ENCODE data around the gene ILDR1.
"Not testable (repeated sequence)": the region's sequence is repeated elsewhere in the genome, so short reads cannot be mapped to it uniquely, and the experiment has no call there.

The ILDR1 gene

DNA sequence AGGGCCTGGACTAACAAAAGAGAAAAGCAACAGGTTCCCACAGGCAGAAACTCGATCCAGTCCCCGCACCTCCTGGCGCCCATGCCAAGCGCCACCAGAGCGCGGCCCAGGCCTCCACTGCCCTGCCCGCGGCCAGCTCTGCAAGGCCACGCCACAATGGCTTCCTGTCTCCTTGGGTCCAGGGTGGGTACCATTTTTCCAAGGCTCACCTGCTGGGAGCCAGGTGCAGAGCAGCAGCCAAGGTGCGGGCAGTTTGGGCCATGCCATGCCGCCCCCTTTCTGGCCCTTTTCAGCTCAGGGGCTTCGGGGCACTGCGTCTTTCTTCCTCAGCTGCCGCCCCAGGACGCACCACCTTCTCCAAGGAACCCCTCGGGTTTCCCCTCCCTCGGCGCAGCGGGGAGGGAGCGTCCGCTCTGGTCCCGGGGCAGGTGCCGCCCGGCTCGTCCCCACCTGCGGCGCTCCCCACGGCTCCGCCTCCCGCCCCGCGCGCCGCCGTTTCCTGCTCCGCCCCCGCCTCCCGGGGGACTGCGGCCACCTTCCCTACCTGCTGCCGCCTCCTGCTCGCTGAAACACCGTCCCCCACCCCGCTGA lies at the start of gene ILDR1:
Gene ILDR1, minus strand, starts transcription at position 437 of the 591 bp plus-strand sequence. Its CDS starts 170 bp downstream, at position 267.
- no peak for DNase-seq

DNA sequence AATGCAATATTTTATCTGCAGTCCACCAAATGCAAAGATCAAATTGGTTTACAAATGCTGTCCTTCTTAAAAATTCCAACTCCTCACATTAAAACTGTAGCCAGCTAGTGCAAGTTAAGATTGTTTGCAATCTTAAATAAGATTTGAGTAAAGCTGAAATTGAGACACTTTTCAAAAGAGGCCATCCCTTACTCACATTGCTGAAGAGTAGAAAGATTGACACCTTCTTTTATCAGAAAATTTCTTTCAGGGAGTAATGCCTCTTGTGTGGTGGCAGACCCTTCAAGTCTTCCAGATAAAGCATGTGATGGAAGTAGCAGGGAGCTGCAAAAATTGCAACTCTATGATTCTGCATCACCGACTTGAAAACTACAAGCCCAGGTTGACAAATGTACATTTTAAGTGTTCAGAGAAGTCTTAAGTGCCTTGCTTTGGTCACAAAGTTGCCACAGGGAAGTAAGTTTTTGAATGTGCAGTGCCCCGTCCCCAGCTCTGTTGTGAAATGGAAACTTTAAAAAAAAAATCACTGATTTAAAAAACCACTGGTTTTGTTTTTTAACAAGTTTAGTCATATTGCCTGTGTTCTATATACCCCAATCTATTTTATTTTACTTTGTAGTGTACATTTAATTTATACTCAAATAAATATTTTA lies 45.7 kb upstream of the ILDR1 start:
- DNase-seq = no peak

DNA sequence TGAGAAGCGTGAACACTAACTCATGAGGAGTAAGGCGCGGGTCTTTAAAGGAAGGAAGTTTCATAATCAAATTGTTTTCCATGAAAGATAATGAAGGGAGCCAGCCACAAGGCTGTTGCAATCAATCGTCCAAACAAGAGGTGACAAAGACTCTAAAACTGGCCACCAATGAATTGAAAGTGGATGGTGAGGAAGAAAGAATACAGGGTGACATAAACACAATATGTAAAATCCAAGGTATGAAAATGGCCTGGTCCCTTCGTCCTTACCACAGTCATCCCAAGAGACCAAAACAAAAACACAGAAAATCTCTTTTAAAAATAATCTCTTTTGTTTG lies 45.1 kb upstream of the ILDR1 start:
- no peak for DNase-seq

DNA sequence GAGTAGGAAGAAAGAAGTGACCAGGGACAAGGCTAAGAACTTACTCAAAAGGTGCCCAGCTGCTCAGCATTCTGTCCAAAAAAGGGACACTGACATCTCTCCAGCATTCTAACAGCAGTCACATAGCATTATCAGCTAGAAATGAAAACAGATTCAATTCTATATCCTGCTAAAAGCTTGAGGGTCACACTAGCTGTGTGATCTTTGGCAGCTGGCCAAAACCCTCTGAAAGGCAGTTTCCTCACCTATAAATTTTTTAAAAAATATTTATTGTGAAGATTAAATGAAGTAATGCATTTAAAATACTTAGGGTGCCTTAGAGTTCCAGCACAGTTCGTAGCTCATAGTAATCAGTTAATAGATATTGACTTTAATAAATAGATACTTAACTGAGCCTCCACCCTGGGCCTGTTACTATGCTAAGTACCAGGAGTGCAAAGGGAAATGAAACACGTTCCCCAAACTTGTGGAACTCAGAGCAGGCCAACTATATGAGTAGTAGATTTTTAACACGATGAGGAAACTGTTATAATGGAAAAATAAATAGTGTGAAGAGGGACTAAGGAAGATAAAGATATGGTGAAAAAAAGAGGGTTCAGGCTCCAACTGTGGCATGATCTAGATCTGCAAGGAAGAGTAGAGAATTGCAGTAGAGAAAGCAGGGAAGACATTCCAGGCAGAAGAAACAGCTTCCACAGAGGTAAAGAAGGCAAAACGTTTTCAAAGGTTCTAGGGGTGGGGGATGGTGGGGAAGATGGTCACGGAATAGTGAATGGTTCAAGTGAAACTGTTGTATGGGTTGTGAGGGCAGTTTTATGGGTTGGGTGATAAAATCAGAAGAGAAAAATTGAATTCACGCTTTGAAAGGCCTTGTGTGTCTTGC lies 44.5 kb upstream of the ILDR1 start:
- no peak for DNase-seq

DNA sequence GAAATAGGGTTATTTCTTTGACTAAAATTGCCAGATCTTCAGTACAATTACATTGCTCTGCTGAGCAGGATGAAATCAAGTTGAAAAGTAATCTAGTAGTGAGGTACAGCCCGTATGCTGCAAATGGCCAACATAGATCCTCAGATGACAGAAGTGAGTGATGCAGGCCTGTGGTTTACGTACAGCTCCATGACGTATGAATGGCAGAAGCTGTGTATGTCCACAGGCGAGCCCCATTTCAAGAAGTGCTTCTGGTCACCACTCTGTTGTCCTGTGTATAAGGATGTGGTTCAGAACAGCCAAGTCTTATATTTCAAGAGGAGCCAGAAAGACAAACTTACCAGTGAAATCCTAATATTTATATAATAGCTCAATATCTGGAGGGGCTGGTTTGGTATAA lies 42.3 kb upstream of the ILDR1 start:
- no peak for DNase-seq

DNA sequence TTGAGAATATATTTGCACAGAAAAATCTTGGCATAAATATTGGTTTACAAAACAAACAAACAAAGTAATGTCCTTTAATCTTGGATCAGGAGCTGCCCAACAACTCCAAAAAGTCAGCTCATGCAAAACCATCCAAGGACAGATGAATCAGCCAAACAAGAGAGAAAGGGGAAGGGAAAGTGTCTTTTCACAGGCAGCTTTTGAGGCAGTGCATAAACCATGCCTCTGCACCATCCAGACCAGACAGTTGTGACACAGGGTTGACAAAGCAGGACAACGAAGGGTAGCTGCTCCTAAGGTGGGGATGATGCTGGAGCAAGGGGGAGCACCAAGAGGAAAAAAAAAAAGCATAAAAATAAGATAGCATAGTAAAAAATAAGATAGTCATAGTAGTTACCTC lies 41.9 kb upstream of the ILDR1 start:
- DNase-seq = no peak

DNA sequence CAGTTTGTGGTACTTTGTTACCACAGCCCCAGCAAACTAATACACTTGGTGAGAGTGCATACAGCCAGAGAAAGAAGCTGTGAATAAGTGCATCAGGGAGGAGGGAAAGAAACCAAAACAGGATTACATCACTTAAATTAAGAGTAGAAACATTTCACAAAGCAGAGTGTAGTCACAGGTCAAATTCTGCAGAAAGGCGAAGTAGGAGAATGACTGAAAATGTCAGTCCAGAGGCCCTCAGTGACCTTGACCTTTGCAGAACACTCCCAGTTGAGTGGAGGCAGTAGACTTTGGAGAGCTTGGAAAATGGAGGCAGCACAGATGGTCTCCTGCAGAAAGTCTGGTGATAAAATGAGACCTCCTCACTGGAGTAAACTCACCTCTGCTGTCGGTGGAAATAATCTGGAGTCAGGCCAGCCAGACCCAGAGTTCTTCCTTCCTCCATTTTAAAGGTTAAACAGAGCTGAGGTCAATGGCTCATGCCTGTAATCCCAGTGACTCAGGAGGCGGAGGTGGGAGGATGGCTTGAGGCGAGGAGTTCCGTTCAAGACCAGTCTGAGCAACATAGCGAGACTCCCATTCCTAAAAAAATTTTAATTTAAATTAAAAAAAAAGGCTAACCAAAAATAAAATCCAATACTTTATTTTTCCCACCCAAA lies 38.1 kb upstream of the ILDR1 start:
- DNase-seq = no peak

DNA sequence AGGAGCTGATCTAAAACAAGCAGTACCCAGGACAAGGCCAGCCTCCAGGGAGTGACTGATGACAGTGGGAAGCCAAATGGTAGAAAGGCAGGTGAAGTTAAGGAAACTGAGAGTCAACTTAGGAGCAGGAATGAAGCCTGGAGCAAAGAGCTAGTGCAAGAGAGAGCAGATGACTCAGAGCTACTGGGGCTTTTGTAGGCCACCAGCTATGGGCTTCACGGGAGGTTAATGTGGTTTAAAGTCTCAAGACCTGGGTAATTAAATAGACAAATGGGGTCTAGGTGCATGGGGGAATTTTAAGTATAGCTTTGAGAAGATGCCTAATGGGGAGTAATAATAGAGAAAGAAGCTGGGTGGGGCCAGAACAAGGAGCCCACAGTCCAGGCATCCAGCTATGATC lies 36.2 kb upstream of the ILDR1 start:
- no peak for DNase-seq

DNA sequence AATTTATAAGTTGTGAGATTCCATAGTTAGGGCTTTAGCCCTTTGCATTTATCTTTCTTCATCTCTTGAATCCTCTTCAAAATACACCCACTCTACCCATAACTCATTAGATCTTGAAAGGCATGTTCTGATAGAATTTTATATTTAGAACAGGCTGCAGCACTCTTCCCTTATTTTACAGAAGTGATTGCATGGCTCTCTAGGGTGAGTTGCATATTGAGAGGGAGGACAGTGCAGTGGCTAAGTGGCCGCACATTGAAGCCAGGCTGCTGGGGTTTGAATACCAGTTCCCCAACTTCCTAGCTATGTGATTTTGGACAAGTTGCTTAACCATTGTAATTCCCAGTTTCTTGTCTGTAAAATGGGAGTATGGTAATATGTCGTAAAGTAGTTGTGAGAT lies 35.6 kb upstream of the ILDR1 start:
- no peak for DNase-seq

DNA sequence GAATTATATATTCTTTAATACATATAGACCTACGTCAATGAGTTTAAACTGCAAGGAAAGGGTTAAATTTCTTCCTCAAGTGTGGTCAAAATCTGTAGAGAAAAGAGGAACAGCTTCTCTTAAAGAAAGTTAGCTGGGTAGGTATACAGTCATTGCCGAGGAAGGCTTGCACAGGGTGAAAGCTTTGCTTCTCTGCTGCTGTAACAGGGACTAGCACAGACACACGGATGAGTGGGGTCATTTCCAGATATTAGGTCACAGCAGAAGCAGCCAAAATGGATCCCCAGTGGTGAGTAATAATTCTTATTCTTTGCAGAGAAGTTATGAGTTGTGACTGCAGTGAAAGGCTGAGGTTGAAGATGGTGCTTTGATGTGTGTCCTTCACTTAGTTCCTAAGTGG lies 33.2 kb upstream of the ILDR1 start, which contains the start of gene CD86:
Gene CD86, plus strand, starts transcription at position 148 of the 400 bp plus-strand sequence. Its CDS starts 128 bp downstream, at position 276.
- DNase-seq = no peak

DNA sequence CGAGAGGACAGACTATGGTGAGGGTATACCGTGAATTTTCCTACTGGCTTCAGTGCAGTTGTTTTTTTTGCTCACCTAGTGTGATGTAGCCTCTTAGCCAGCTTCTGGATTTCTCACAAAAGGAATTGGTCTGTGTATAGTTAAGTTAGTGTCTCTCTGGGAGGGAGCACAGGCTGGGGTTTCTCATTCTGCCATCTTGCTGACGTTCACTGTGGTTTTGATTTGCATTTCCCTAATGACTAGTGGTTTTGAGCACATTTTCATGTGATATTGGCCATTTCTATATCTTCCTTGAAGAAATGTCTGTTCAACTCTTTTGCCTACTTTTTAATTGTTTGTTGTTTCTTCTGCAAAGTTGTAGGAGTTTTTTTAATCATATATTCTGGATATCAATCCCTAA lies 30.9 kb upstream of the ILDR1 start:
- DNase-seq = no peak

DNA sequence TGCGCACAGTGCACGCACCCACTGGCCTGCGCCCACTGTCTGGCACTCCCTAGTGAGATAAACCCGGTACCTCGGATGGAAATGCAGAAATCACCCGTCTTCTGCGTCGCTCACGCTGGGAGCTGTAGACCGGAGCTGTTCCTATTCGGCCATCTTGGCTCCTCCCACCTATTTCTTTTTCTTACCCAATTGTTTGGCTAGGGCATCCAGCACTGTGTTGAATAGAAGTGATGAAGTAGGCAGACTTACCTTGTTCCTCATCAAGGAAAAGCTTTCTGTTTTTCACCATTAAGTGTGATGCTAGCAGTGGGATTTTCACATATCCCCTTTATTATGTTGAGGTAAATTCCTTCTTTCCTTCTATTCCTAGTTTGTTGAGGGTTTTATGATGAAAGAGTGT lies 25.7 kb upstream of the ILDR1 start:
- DNase-seq = not testable (repeated sequence)

DNA sequence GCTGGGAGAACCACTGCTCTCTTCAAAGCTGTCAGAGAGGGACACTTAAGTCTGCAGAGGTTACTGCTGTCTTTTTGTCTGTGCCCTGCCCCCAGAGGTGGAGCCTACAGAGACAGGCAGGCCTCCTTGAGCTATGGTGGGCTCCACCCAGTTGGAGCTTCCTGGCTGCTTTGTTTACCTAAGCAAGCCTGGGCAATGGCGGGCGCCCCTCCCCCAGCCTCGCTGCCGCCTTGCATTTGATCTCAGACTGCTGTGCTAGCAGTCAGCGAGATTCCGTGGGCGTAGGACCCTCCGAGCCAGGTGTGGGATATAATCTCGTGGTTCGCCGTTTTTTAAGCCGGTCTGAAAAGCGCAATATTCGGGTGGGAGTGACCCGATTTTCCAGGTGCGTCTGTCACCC lies 25.2 kb upstream of the ILDR1 start:
- DNase-seq = not testable (repeated sequence)

DNA sequence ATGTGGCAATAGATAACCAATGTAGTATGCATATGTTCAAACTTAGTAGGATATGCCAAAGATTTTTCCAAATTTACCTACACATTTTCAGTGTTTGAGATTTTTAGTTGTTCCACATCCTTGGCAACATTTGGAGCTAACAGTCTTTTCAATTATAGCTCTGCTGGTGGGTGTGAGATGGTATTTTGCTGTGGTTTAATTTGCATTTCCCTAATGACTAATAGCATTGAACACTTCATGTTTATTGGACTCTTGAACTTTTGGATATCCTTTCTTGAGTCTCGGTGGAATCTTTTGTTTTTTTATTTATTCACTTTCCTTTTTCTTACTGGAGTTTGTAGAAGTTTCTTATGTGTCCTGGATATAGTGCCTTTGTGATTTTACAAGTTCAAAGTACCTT lies 11.0 kb upstream of the ILDR1 start:
- DNase-seq = no peak

DNA sequence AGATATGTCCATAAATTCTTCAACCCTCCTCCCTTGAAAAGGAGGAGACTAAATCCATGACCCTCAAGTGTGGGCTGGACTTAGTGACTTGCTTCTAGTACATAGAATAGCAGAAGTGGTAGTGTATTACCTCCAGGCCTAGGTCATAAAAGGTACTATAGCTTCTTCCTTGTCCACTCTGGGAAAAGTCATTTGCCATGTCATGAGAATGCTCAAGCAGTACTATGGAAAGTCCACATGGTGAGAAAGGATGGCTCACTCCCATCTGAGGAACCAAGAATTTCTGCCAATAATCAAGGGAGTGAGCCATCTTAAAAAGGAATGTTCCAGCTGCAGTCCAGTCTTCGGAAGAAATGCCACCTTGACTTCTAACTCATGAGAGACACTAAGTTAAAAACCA lies 10.5 kb upstream of the ILDR1 start:
- DNase-seq = no peak

DNA sequence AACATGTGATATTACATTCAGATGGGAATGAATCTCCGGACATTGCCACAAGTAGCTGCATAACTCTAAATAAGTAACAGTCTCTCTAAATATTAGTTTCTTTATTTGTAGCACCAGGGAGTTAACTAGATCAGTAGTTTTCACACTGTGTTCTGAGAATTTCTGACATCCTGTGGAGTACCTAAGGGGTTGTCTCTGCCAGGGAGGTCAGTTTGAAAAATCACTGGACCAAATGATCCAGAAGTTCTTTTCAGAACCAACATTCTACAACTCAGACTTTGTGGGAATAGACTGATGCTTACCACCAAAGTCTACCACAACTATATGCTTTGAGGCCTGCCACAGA lies 9.0 kb upstream of the ILDR1 start:
- DNase-seq = no peak

DNA sequence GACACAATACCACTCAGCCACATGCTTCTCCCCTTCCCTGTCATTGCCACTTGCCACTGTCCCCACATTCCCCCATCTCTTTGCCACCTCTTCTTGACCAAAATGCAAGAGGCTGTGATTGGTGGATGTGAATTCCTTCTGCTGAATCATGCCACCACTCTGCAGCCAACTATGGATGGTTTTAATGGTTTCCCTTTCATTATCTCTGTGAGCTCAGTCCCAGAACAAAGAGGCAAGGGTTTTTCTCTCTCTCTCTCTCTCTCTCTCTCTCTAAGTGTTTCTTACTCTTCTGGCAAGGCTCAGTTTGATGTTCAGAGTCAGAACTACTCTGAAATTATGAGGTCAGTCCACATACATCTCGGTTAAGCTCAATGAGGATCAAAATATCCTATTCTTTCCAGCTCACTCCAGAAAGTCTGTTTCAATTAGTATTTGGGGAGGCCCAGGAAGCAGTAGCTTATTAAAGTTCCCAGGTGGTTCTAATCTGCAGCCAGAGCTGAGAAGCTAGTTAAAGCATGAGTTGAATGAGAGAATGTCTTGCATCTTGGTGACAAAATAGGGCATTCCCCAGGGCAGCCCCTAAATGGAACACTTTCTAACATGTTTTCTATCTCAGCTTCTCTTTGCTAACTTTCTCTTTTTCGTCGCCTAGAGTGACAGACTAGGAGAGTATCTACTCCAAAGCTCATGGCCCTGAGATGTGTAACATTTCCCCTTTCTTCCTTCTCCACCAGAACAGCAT lies 8.5 kb upstream of the ILDR1 start:
- DNase-seq = no peak

DNA sequence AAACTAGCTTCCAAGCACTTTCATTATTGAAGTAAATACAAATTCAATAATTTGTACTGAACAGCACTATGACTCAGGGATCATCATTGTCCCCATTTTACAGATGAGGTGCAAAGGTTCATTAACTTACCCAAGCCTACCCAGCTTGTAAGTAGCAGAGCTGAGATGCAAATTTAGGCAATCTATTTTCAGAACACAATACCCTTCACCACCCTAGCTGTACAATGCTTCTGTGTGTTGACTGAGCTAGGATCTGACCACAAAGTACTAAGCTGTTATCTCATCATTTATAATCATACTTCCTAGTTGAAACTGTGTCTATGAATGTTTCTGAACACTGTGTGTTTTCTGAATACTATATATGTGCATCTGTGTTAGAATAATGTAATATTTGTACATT lies 3.2 kb upstream of the ILDR1 start:
- no peak for DNase-seq

DNA sequence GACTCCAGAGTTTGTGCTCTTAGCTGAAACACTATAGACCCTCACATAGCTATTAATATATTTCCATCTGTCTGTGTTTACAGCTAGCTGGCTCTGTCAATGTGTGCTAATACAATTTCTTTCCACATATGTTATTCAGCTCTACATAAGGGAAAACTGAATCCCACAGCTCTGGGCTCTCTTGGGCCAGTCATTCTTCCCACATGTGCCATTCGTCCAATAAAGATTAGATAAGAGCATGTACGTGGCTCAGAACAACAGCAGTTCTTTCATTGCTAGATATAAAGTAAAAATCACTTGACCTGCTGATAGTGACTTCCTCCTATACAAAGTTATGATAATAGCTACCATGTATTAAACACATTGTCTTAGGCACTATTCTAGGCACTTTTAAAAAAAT lies 2.8 kb upstream of the ILDR1 start:
- no peak for DNase-seq

DNA sequence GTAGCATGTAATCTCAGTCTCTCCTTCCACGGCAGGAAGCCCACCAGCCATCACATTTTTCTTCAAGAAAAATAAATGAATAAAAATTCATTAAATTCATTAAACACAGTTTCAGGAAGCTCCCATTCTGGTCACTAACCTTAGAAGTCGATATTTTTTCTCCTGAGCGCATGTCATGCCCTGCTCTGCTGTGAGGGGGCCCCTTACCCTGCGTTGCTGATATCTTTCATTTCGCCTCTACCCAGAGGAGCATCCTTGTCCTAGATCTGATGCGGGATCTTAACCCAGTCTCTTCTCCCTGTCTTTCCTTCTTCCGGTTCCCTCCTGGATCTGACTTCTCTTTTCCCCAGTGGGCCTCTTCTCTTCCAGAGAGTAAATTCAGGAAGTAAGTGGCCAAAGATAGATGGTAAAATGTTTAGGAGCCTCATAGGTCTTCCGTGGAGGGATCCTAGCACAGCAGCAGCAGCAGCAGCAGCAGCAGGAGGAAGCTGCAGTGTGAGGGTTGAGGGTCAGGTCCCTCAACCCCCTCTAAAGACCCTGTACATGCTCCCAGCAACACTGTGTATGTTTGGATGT lies 1.4 kb upstream of the ILDR1 start:
- DNase-seq = no peak

DNA sequence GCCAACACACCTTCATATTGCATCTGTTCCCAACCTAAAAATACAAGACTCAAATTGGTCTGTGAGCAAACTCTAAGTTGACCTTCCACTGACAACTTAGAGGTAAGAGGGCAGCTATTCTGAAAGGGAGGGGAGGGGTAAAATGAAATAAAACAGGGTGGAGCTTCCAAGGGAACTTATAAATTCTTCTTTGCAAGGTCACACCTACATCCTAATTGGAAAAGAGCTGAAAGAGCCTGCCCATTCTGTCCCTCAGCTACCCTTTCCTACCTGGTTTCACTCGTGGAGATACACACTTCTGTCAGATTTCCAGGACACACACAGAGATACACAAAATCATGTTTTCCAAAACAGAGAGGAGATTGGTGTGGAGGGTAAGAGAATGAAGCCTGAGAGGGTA lies 1.0 kb downstream of the ILDR1 start:
- DNase-seq = no peak

DNA sequence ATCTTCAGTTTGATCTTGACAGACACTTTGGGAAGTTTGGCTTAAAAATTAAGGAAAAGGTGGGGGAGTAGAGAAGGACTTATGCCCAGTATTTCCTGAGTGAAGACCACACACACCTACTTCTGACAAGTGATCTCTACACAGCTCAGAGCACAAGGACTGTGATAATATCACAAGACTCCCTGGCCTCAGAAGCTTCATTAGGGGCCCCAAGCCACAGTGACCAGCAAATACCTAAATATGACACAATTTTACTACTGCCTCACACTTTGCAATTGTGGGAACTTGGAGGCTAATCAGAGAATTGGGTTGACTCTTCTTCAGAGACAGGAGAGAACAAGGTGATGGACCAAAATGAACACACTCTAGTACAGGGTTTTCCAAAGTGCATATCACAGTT lies 2.6 kb downstream of the ILDR1 start:
- no peak for DNase-seq

DNA sequence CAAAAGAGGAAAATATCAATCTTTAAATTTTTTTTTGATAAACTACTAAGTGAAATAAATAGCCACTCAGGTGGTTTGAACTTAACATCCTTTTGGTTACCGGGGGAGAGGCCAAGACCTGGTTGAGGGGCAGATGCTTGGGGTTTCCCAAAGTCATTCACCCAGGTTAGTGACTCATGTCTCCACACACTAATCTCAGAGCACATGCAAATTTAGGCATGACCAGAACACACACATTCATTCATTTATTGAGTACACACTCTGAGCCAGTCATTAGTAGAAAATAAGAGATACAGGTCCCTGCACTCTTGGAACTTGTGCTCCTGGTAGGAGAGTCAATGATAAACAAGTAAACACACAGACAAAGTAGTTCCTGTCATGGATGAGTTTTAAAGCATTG lies 7.3 kb downstream of the ILDR1 start:
- no peak for DNase-seq
